Type B pancreatic cell (in vitro differentiated cells): ENCODE measurements around the gene LCTL. TPM values are rescaled to one million over a fixed set of nuclear protein-coding genes. Genes with fewer than 3 reads are reported as not detected.
A peak's percentile ranks its signal among the peaks of the same experiment; 100 is the strongest.

ENCODE experiments used
- DNase-seq: peaks from one replicate; pipeline ENCODE4 v3.0.0; 2021; ENCODE audit warnings: mixed read lengths; ENCODE audit not compliant: unreplicated experiment; ENCODE audit errors: extremely low spot score
- H3K27ac Mint-ChIP-seq: 2 replicates; pipeline ENCODE4 v1.8.0; 2021; ENCODE audit warnings: mild to moderate bottlenecking, mixed read lengths
- H3K27me3 Mint-ChIP-seq: 2 replicates; pipeline ENCODE4 v1.8.0; 2021; ENCODE audit warnings: mixed read lengths
- H3K36me3 Mint-ChIP-seq: 2 replicates; pipeline ENCODE4 v1.8.0; 2021; ENCODE audit warnings: mixed read lengths
- H3K4me1 Mint-ChIP-seq: one replicate; pipeline ENCODE4 v1.8.0; 2021; ENCODE audit warnings: mixed read lengths; ENCODE audit not compliant: unreplicated experiment
- H3K4me3 Mint-ChIP-seq: 2 replicates; pipeline ENCODE4 v1.8.0; 2021; ENCODE audit warnings: mild to moderate bottlenecking, mixed read lengths
- H3K9me3 Mint-ChIP-seq: 2 replicates; pipeline ENCODE4 v1.8.0; 2021; ENCODE audit warnings: mixed read lengths
- total RNA-seq: library from RNA; stranded (reverse); gene quantifications from 2 replicates; pipeline ENCODE4 v1.2.1, GENCODE V29; 2021; ENCODE audit warnings: low replicate concordance
- TF ChIP-seq, protein P1 (sequence below): fragments of 200-600 bp; sonication (generic); conservative IDR thresholded peaks from 2 replicates; pipeline ENCODE4 v1.5.0; 2021; ENCODE audit warnings: antibody characterized with exemption, mild to moderate bottlenecking

The LCTL gene
- total RNA-seq, 1 donor from 2014 or later: 1.4 TPM

DNA sequence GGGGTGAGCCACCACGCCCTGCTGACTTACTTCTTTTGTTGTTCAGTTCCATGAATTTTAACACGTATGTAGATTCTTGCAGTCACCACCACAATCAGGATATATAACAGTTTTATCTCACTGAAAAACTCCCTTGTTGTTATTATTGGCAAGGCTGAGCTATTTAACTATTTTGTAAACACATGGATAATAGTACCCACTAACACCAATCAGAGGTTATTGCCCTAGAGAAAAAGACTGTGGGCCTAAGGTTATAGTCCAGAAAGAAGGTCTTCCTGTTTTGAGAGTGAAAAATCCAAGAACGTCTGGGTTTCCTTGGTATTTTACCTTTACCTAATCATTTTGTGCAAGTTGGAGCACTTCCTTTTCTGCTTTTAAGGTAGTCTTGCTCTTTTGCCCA is 51.2 kb downstream of the LCTL start:
- DNase-seq: no peak
- no peak overlapping the region for H3K27ac Mint-ChIP-seq
- TF ChIP-seq, protein P1, sequence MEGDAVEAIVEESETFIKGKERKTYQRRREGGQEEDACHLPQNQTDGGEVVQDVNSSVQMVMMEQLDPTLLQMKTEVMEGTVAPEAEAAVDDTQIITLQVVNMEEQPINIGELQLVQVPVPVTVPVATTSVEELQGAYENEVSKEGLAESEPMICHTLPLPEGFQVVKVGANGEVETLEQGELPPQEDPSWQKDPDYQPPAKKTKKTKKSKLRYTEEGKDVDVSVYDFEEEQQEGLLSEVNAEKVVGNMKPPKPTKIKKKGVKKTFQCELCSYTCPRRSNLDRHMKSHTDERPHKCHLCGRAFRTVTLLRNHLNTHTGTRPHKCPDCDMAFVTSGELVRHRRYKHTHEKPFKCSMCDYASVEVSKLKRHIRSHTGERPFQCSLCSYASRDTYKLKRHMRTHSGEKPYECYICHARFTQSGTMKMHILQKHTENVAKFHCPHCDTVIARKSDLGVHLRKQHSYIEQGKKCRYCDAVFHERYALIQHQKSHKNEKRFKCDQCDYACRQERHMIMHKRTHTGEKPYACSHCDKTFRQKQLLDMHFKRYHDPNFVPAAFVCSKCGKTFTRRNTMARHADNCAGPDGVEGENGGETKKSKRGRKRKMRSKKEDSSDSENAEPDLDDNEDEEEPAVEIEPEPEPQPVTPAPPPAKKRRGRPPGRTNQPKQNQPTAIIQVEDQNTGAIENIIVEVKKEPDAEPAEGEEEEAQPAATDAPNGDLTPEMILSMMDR: no peak
- no peaks in the 10 kb centered on the region for H3K9me3 Mint-ChIP-seq
- no peaks in the 10 kb centered on the region for H3K27me3 Mint-ChIP-seq
- H3K4me3 Mint-ChIP-seq: no peak overlapping the region
- no peaks in the 10 kb centered on the region for H3K4me1 Mint-ChIP-seq
- H3K36me3 Mint-ChIP-seq: peaks cover 11% of the 10 kb centered on the region

DNA sequence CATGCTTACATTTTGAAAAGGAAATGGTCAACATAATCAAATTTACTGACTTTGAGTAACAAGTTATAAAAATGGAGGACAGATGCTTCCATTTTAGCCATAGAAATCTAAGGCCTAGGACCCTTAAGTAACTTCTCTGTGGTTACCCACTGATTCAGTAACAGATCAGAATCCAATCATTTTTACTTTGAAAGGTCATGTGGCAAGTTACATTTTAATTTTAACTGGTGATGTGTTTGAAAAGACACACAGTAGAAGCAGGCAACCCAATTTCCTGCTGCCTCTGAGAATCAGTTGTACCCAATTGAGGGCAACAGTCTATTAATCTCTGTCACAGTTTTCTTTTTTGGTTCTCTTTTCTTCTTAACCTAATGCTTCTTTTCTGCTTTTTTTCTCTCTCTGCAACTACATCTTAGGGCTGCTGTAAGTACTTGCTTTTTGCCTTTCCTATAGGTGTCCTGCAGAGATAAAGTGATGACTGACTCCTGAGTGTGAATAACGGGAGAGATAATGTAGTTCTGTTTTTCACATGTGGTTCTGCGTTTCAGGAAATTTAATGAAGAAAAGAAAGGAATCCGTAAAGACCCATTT is 57.4 kb downstream of the LCTL start:
- peaks cover 23% of the 10 kb centered on the region for H3K4me1 Mint-ChIP-seq
- no peaks in the 10 kb centered on the region for H3K27me3 Mint-ChIP-seq
- H3K36me3 Mint-ChIP-seq: peaks cover 13% of the 10 kb centered on the region
- H3K27ac Mint-ChIP-seq: no peak overlapping the region
- H3K4me3 Mint-ChIP-seq: no peak overlapping the region
- H3K9me3 Mint-ChIP-seq: no peaks in the 10 kb centered on the region
- DNase-seq: no peak
- TF ChIP-seq, protein P1: no peak

GRCh38 chr15:66505818-66506217 is 60.0 kb downstream of the LCTL start:
- Mint-ChIP-seq H3K4me3 (peak overlapping the region; percentile 98), H3K9me3 (no peaks in the 10 kb centered on the region), H3K4me1 (peaks cover 23% of the 10 kb centered on the region), H3K27me3 (no peaks in the 10 kb centered on the region), H3K27ac (peak overlapping the region; percentile 94), H3K36me3 (peaks cover 27% of the 10 kb centered on the region)
- no peak for DNase-seq
- TF ChIP-seq, protein P1: no peak

- peaks cover 23% of the 10 kb centered on the region for H3K4me1 Mint-ChIP-seq
- peak overlapping the region; percentile 94 for H3K27ac Mint-ChIP-seq
- TF ChIP-seq, protein P1: no peak
- no peak for DNase-seq
- H3K27me3 Mint-ChIP-seq: no peaks in the 10 kb centered on the region
- H3K4me3 Mint-ChIP-seq: peak overlapping the region; percentile 98
- peaks cover 30% of the 10 kb centered on the region for H3K36me3 Mint-ChIP-seq
- no peaks in the 10 kb centered on the region for H3K9me3 Mint-ChIP-seq
Measured at GRCh38 chr15:66505430-66505811, 60.4 kb downstream of the LCTL start.

DNA sequence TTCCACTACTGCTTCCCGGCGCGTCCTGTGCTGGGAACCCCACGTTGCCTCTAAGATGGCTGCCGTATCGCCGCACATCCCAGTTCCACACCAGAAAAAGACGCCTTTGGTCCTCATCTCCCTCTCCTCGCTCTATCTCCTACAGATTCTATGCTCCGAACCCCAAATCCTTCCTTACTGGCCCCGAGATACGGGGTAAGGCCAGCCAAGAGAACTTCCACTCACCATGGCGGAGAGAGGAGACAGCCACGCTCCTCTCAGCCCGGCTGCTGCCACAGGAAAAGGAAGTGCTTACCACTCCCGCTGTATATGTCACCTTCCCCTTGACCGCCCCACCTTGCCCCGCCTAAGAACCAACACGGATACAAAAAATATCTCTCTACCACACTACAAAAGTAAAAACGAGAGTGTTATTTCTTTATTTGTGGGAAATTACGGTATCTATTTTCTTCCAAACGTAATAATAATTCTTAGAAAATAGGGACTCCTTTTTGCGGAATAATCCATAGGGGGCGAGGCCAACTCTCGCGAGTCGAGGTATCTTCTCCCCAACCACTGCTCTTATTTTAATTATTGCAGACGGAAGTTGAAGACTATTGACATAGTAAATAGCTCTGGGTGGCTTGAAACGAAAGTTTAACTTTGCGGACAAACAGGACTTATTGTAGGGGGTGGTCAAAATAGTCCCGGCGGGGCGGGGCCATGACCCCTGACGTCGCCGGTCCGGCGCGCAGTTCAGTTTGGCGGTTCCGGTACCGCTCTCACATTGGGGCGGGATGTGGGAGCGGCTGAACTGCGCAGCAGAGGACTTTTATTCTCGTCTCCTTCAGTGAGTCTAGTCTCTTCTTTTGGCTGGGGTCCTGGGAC is 61.0 kb downstream of the LCTL start, which contains the start of the genes RPL4 and ZWILCH:
Gene RPL4 (minus strand): TSS at position 293 of the 867 bp plus-strand sequence. CDS start 65 bp downstream, at position 228.
Gene ZWILCH (plus strand): TSS at position 764 of the 867 bp plus-strand sequence. CDS start 13 bp downstream, at position 777.
- DNase-seq: peak; percentile 76
- Mint-ChIP-seq H3K36me3 (peaks cover 36% of the 10 kb centered on the region), H3K27me3 (no peaks in the 10 kb centered on the region), H3K4me1 (peaks cover 27% of the 10 kb centered on the region), H3K27ac (peak within 1 kb of the TSS; percentile 94), H3K4me3 (peak within 1 kb of the TSS; percentile 98), H3K9me3 (no peaks in the 10 kb centered on the region)
- TF ChIP-seq, protein P1: peak; percentile 25
